WI38 (cell line): ENCODE measurements around the gene DOK7.

Experiments
- H3K4me3 ChIP-seq: 2 replicates; pipeline ENCODE4 v1.5.1; 2011; ENCODE audit warnings: low read depth, mild to moderate bottlenecking, control low read depth, low read length
- TF ChIP-seq, protein P1 (sequence below): IDR thresholded peaks from 2 replicates; pipeline ENCODE4 v1.5.1; 2012; ENCODE audit warnings: low read depth, mild to moderate bottlenecking, control low read depth, low read length

The DOK7 gene

DNA sequence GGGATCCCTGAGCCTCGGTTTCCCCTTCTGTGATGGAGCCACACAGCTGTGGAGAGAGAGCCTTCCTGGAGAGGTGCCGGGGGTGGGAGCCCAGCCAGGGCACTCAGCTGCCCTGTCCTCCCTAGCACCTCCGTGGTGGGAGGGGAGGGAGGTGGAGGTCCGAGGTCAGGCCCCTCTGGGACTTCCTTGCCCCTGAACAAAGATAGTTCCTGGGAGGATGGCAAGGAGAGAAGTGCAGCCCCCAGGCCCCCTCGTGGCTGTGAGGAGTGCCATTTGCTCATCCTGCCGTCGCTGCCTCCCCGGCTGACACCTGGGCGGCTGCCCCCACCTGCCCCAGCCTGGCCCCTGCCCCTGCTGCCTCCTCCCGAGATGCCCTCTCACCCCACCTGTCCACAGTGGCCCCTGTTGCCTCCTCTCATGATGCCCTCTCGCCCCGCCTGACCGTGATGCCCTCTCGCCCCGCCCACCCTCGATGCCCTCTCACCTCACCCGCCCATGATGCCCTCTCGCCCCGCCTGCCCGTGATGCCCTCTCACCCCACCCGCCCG, 12.7 kb downstream of the DOK7 start:
- TF ChIP-seq, protein P1, sequence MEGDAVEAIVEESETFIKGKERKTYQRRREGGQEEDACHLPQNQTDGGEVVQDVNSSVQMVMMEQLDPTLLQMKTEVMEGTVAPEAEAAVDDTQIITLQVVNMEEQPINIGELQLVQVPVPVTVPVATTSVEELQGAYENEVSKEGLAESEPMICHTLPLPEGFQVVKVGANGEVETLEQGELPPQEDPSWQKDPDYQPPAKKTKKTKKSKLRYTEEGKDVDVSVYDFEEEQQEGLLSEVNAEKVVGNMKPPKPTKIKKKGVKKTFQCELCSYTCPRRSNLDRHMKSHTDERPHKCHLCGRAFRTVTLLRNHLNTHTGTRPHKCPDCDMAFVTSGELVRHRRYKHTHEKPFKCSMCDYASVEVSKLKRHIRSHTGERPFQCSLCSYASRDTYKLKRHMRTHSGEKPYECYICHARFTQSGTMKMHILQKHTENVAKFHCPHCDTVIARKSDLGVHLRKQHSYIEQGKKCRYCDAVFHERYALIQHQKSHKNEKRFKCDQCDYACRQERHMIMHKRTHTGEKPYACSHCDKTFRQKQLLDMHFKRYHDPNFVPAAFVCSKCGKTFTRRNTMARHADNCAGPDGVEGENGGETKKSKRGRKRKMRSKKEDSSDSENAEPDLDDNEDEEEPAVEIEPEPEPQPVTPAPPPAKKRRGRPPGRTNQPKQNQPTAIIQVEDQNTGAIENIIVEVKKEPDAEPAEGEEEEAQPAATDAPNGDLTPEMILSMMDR, result no peak
- H3K4me3 ChIP-seq, result no peak overlapping the region

DNA sequence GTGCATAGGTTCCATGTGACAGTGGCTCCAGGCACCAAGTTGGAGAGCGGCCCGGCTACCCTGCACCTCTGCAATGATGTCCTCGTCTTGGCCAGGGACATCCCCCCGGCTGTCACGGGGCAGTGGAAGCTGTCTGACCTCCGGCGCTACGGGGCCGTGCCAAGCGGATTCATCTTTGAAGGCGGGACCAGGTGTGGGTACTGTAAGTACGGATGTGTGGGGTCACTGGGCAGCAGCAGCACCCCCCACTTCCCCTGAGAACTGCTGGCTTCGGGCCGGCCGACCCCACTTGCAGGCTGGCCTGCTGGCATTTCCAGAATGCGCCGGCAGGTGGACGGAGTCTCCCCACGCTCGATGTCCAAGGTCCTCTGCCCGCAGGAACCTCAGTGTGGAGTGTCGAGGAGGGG, 13.2 kb downstream of the DOK7 start:
- TF ChIP-seq, protein P1, result no peak
- no peak overlapping the region for H3K4me3 ChIP-seq

DNA sequence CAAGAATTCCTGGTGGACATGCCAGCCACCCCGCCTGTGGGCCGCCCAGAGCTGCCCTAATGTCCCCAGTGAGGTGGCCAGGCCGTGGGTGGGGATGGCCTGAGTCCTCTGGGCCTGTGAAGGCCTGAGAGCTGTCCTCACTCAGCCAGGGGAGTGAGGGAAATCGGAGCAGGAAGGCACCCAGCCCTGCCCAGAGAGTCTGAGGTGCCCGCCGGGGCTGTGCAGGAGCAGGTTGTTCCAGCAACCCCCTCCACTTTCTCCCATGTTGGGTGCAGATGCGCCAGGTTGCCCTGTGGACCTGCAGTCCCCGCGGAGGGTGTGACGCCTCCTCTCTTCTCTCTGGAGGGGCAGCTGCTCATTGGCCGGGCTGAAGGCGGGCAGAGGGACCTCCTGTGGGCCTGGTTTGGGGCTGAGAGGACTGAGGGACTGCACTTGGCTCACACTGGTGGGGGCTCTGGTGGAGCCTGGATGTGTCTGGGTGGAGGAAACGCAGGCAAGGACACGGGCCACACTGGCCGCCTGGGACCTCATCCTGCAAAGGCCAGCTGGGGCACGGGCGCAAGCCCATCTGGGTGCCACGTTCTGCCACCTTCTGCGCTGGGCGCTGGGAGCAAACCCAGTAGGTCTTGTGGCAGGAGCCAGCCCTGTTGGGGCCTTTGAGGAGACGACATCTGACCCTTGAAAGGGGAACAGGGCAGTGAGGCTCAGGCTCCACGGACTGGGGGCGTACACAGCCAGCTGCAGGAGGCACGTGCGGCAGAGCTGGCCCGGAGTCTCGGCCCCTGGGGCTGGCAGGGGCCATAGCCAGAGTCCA, 14.0 kb downstream of the DOK7 start:
- TF ChIP-seq, protein P1, result no peak
- H3K4me3 ChIP-seq, result no peak overlapping the region

DNA sequence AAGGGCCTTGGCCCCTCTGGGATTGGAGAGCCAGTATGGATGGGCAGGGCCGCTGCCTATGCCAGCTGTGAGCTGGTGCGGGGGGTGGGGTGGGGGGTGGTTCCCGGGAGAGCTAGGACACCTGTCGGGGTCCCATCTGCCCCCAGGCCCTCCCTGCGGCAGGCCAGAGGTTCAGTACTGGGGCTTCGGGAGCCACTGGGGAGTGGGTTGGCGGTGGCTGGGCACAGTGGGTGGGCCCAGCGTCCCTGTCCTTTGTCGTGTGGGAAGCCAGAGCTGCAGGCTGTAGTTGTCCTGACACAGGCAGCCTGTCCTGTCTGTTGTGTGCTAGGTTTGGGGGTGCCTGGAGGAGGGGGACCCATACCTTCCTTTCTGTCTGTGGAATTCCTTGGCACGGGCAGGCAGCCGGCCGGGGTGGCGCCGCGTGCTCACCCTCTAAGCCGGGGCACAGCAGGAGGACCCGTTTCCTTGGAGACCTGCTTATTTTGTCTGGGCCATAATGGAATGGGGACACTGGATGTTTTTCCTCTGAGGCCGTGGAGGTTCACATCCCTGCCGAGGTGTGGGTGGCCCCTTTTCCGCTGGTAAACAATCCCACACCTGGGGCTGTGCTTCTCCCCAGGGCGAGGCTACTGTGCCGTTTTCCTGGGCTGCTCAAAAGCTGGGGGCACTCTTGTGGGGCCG, 14.8 kb downstream of the DOK7 start:
- TF ChIP-seq, protein P1, result no peak
- H3K4me3 ChIP-seq, result no peak overlapping the region

DNA sequence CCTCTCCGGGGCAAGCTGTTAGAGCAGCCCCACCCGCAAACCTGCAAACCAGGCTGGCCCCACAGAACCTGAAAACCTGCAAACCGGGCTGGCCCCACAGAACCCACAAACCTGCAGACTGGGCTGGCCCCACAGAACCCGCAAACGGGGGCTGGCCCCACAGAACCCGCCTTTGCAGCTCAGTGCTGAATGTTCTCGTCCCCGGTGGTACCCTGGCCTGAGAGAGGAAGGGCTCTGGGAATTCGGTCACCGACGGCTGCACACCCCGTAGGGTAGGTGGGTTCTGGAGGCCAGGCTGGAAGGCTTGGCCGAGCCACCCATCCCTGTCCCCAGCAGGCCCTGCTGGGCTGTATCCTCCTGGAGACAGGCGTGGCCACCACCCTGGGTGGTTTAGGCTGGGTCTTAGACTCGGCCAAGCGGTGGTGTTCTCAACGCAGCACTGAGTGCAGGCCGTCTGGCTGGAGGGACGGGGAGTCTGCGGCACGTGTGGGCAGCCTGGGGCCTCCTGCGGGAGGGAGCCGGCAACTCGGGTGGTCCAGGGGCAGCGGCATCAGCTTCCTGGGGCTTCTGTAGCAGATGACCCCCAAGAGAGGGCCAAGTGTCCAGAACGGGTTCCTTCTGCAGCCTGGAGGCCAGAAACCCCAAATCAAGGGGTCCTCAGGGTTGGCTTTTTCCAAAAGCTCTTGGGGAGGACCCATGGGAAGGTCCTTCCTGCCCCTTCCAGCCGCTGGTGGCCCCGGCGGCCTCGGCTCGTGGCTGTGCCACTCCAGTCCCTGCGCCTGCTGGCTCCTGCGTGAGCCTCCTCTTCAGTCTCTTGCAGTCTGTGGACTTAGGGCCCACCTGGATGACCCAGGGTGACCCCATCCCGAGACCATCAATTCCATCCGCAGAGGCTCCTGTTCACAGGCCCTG, 15.6 kb downstream of the DOK7 start:
- TF ChIP-seq, protein P1, result no peak
- H3K4me3 ChIP-seq, result no peak overlapping the region

DNA sequence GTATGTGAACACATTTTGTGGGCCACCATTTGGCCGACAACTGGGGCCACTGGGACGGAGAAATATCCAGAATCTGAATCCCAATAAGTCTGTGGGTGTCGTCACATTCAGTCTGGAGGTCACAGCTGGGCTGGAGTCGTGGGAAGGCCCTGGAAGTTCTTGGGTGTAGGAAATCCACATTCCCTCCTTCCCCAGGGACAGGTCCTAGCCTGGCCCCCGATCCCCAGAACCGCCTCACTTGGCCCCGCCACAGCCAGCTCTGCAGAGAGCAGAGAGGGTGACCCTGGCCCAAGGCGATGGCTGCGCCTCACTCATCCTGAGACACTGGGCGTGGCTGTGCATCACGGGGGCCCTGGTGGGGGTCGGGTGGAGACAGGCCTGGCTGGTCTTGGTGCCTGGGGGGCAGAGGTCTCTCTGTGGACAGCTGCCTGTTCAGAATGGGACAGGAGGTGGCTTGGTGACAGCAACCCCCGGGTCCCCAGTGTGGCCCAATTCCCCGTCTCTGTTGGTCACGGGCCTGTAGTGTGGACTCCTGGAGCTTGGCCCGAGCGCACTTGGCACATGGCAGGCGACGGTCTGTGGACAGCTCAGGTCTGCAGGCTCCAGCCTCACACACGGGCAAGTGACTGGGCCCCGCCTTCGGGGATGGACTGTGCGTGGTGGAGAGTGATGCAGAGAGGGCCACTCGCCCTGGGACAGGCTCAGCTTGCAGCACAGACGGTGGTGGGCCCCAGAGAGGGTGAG, 16.4 kb downstream of the DOK7 start:
- H3K4me3 ChIP-seq, result no peak overlapping the region
- TF ChIP-seq, protein P1, result no peak
